Left kidney (tissue), 2 donors: ENCODE measurements around the gene ARHGAP10. TPM values are rescaled to one million over a fixed set of nuclear protein-coding genes. Genes with fewer than 3 reads are reported as not detected.

Experiments
- DNase-seq: peaks from one replicate; pipeline ENCODE4 v3.0.0-alpha.2; 2013
- polyA plus RNA-seq: library from polyadenylated mRNA; unstranded; fragments of 120-200 nt; gene quantifications from one replicate; pipeline ENCODE4 v1.2.1, GENCODE V29; 2013; ENCODE audit not compliant: insufficient read length

ARHGAP10 gene
- polyA plus RNA-seq, 1 donor, result 18.4 TPM

GRCh38 chr4:148090503-148091476 lies 358.9 kb downstream of the ARHGAP10 start:
- DNase-seq, result no peak

DNA sequence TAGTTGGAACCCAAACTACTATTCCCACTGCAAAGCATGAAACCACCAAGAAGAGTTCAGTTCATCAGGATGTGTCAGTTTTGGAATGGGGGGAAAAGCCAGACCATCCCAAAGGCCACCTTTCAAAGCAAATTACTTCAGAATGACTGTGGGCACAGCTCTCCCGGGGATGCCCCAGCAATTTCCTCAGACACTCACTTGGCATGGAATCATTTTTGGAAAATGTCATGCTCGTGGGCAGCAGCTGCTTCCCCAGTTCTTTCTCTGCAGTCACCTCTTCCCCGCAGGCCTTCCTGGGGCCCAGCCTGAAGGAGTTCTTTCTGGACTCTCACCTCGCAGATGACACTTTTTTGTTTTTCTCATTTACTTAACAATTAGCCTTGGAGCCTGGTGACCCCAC lies 360.0 kb downstream of the ARHGAP10 start:
- no peak for DNase-seq

DNA sequence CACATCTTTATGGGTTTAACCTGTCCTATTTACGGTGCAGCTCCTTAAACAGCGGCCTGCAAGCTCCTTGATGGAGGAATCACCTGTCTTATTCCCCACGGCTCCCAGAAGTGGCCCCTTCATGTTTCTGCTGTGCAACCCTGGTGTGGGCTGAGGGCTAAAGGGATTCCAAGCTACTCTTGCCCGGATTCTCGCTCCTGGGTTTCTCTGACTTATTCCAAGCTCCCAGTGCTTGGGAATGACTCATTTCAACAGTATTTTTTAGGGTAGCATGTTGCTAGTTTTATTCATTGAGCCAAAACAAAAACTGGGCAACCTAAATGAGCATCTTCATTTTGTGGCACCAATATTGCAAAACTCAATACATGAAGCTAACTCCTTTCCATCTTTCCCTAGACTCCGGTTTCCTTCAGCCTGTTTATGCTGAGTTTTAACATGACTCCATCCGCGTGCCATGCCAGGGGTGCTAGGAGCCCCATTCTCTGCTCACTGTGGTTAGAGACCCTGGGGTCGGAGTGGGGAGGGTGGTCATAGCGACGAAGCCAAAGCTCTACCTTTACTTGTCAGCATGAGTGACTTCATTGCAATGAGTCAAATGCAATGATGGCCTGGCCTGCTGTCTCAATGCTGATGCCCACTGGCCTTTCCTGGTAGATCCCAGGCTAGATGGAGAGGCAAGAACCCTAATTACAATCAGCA lies 360.6 kb downstream of the ARHGAP10 start:
- DNase-seq, result no peak

- no peak for DNase-seq
Measured at GRCh38 chr4:148093065-148093464, 361.2 kb downstream of the ARHGAP10 start.

- DNase-seq, result no peak
Measured at GRCh38 chr4:148094149-148094548, 362.3 kb downstream of the ARHGAP10 start.

GRCh38 chr4:148095346-148095923 lies 363.5 kb downstream of the ARHGAP10 start:
- no peak for DNase-seq

GRCh38 chr4:148097801-148098200 lies 365.9 kb downstream of the ARHGAP10 start:
- no peak for DNase-seq

GRCh38 chr4:148101235-148101634 lies 369.3 kb downstream of the ARHGAP10 start:
- DNase-seq, result no peak

DNA sequence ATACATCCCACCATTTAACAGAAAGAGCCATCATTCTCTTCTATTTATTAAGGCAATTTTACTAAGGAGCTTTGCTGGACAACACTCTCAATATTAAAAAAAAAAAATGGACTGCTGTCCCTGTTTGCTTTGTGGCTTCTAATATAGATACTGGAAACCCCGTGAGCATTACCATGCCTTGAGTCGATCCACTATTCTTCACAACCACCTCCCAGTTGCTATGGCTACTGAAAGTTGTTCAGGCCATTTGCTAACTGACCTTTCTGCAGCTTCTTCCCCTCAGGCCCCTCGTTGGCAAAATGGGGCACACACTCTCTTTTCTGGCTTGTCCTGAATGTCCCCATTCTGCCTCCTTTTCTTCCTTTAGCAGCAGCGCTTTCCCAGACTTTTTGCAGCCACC lies 369.9 kb downstream of the ARHGAP10 start:
- DNase-seq, result no peak

GRCh38 chr4:148103597-148104355 lies 371.9 kb downstream of the ARHGAP10 start:
- no peak for DNase-seq

DNA sequence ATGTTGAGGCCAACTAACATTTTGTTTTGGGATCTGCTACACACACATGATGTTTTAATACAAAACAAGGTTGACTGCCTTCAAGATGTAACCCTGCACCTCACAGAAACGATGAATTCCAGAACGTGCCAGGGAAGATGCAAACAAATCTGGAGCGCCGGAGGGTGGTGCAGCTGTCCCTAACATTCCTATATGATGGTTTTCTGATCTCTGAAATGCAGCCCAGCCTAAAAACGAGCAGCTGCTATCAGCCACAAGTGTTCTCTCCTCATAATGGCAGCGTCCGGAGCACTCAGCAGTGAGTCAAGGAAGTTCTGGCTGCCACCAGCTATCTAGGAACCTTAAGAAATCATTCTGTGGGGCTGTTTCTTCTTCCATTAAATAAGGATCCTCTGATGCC lies 376.9 kb downstream of the ARHGAP10 start:
- no peak for DNase-seq

GRCh38 chr4:148109216-148109615 lies 377.3 kb downstream of the ARHGAP10 start:
- DNase-seq, result no peak

DNA sequence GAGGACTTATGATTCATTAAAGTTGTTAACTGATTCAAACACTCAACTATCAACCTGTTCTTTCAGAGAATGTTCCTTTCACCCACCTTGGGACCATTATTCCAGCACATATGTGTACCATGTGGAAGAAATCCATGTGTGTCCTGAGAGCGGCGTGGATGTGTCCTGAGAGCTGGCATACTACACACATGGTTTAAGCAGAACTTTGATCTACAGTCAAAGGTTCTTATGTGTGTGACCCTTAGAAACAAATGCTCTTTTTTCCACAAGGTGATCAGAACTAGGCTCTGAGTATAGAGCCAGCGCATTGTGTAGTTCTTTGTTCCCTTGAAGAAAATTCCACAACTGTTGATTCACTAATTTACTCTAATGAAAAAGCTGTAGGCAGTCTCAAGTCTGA lies 378.3 kb downstream of the ARHGAP10 start:
- no peak for DNase-seq

GRCh38 chr4:148112231-148112982 lies 380.5 kb downstream of the ARHGAP10 start:
- no peak for DNase-seq

- DNase-seq, result no peak
Measured at GRCh38 chr4:148114436-148114835, 382.5 kb downstream of the ARHGAP10 start.

DNA sequence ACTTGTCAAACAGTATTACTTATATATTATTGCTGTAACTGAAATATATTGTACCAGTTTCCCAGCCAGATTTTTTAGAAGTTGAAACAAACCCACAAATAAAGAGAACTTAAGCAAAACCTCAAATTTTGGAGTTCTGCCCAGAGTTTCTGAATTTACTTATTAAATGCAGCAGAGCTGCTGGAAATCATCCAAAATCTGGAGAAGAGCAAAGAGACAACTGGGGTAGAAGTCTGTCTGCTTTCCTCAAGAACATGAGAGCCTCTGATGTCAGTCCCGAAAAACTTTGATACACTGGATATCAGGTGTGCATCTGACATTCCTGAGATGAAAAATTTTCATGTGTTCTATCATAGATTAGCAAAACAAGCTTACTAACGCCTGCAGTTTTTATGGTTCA lies 384.4 kb downstream of the ARHGAP10 start:
- DNase-seq, result peak; percentile 42

DNA sequence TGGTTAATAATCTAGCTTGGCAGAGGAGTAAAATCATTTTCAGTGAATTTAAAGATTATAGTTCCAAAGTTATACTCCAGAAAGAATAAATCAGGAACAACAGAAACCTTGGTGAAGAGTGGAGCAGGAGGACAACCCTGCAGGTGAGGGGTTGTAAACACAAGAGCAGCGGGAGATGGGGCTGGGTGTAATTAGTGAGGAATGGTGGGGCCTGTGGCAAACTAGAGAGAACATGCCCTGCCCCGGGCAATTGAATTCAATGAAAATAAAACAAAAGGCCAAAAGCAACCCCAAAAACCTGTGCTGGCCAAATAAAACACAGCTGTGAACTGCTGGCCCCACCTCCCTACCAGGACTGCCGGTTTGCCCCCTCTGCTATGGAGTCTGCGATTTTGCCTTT lies 385.1 kb downstream of the ARHGAP10 start:
- no peak for DNase-seq

GRCh38 chr4:148118179-148118578 lies 386.3 kb downstream of the ARHGAP10 start:
- no peak for DNase-seq

- no peak for DNase-seq
Measured at GRCh38 chr4:148118633-148119032, 386.7 kb downstream of the ARHGAP10 start.

GRCh38 chr4:148120216-148120615 lies 388.3 kb downstream of the ARHGAP10 start:
- DNase-seq, result no peak
